Left lung (tissue), 10 donors: ENCODE results near the gene MIGA1. TPM values are rescaled to one million over a fixed set of nuclear protein-coding genes. Genes with fewer than 3 reads are reported as not detected.

ENCODE experiments used
- ATAC-seq: fragments of 200-7000 bp; cut with Tn5 transposase; one replicate; pipeline ENCODE4 v1.9.1; 2020; ENCODE audit warnings: moderate library complexity
- DNase-seq, 4 donors: peaks; one replicate each; pipeline ENCODE4 v3.0.0-alpha.2; 2013 to 2020
- H3K27ac ChIP-seq, 2 donors: fragments of 200-600 bp; sonication (generic) in 1 of 2; one replicate each; pipeline versions ENCODE4 v1.5.0 to v1.8.0; 2020 to 2021
- H3K27me3 ChIP-seq, 2 donors: fragments of 200-600 bp; sonication (generic) in 1 of 2; one replicate each; pipeline versions ENCODE4 v1.5.0 to v1.8.0; 2020 to 2021
- H3K36me3 ChIP-seq, 2 donors: fragments of 200-600 bp; sonication (generic) in 1 of 2; one replicate each; pipeline versions ENCODE4 v1.5.0 to v1.8.0; 2020 to 2021
- H3K4me1 ChIP-seq, 2 donors: fragments of 200-600 bp; one replicate each; pipeline ENCODE4 v1.8.0; 2021
- H3K4me3 ChIP-seq, 2 donors: fragments of 200-600 bp; sonication (generic) in 1 of 2; one replicate each; pipeline versions ENCODE4 v1.5.0 to v1.8.0; 2020 to 2021; ENCODE audit warnings: mild to moderate bottlenecking in 1 of 2
- H3K9me3 ChIP-seq, 2 donors: fragments of 200-600 bp; sonication (generic) in 1 of 2; one replicate each; pipeline versions ENCODE4 v1.5.0 to v1.8.0; 2020 to 2021
- intact Hi-C, 2 donors: fragments of 100-400 bp; cut with DNase I; formaldehyde crosslinking; loops; one replicate each; pipeline versions ENCODE4 v1.11.2 to v1.14.2; 2022
- polyA plus RNA-seq, 6 donors: library from polyadenylated mRNA; unstranded; fragments of 120-200 nt; gene quantifications; one replicate each; pipeline ENCODE4 v1.2.1, GENCODE V29; 2013; ENCODE audit not compliant: insufficient read length in 6 of 6
- total RNA-seq, 2 donors: library from RNA; stranded (reverse); fragmentation: NEBNext Ultra II Directional; extraction: Animal tissue kit (Norgen Biotek cat#: 25700); gene quantifications; one replicate each; pipeline ENCODE4 v1.2.1, GENCODE V29; 2021
- TF ChIP-seq, protein P1 (sequence below), 2 donors: fragments of 200-600 bp; sonication (generic) in 1 of 2; IDR thresholded peaks; one replicate each; pipeline versions ENCODE4 v1.5.0 to v1.8.0; 2021; ENCODE audit warnings: antibody characterized with exemption in 2 of 2
- donor health status: DM: no; HTN: yes; CAD: no.
- donor health status: DM: no; HTN: no; CAD: no.

MIGA1 gene
- total and polyA plus RNA-seq, 8 donors: 15.5 to 20.5 (median 18.6) TPM

DNA sequence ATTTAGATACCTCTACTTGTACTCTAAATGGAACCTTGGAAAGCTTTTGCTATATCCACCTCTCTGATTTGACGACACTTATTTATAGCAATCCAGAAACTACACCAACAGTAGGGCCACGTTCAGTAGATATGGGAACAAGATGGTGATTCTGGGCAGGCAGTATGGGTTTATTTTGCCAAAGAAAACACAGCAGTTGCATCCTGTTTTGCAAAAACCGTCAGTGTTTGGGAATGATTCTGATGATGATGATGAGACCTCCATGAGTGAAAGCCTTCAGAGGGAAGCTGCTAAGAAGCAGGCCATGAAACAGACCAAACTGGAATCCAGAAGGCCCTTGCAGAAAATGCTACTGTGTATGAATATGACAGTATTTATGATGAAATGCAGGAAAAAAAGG, 67.5 kb downstream of the MIGA1 start:
- Histone ChIP-seq H3K9me3 (no peaks in the 10 kb centered on the region), H3K36me3 (peaks cover 0 to 19% of the 10 kb centered on the region in 2 donors), H3K4me1 (no peaks in the 10 kb centered on the region), H3K27me3 (no peaks in the 10 kb centered on the region), H3K27ac (no peak overlapping the region), H3K4me3 (no peak overlapping the region)
- TF ChIP-seq, protein P1, sequence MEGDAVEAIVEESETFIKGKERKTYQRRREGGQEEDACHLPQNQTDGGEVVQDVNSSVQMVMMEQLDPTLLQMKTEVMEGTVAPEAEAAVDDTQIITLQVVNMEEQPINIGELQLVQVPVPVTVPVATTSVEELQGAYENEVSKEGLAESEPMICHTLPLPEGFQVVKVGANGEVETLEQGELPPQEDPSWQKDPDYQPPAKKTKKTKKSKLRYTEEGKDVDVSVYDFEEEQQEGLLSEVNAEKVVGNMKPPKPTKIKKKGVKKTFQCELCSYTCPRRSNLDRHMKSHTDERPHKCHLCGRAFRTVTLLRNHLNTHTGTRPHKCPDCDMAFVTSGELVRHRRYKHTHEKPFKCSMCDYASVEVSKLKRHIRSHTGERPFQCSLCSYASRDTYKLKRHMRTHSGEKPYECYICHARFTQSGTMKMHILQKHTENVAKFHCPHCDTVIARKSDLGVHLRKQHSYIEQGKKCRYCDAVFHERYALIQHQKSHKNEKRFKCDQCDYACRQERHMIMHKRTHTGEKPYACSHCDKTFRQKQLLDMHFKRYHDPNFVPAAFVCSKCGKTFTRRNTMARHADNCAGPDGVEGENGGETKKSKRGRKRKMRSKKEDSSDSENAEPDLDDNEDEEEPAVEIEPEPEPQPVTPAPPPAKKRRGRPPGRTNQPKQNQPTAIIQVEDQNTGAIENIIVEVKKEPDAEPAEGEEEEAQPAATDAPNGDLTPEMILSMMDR (IDR thresholded peaks at IDR 0.05): no peak
- no peak for ATAC-seq
- intact Hi-C loops: no loop called here
- DNase-seq: no peak

DNA sequence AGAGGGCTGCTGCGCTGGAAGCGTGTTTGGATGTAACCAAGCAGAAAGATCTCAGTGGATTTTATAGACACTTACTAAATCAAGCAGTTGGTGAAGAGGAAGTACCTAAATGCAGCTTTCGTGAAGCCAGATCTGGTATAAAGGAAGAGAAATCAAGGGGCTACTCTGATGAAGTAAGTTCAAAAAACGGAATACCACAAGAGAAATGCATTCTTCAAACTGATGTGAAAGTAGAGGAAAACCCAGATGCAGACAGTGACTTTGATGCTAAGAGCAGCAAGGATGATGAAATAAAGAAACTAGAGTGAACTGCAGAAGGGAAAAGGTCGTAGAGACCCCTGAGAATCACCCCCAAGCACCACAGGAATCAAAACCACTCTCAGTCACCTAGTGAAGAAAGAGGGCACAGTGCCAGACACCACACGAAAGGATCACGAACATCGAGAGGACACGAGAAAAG, 68.2 kb downstream of the MIGA1 start:
- Histone ChIP-seq H3K36me3 (peaks cover 0 to 19% of the 10 kb centered on the region in 2 donors), H3K9me3 (no peaks in the 10 kb centered on the region), H3K27me3 (no peaks in the 10 kb centered on the region), H3K4me1 (no peaks in the 10 kb centered on the region), H3K4me3 (no peak overlapping the region), H3K27ac (no peak overlapping the region)
- intact Hi-C loops: no loop called here
- DNase-seq: no peak
- TF ChIP-seq, protein P1 (IDR thresholded peaks at IDR 0.05): no peak
- ATAC-seq: no peak

DNA sequence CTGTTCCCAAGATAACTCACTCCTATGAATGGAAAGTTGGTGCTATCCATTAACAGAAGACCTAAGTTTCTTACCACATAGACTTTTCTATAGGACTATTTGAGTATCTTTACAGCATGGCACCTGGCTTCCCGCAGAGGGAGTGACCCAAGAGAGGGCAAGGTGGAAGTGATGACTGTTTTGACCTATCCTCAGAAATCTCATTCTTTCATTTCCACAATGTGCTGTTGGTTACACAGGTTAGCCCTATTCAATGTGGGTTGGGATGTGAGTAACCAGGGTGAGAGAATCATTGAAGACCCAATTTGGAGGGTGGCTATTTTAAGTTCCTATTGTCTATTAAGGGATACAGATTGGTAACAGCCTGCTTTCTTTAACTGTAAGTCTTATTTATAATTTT, 70.6 kb downstream of the MIGA1 start:
- intact Hi-C loops: no loop called here
- TF ChIP-seq, protein P1 (IDR thresholded peaks at IDR 0.05): no peak
- H3K9me3 ChIP-seq: peaks cover 0 to 6% of the 10 kb centered on the region in 2 donors
- no peak overlapping the region for H3K27ac ChIP-seq
- no peaks in the 10 kb centered on the region for H3K27me3 ChIP-seq
- H3K4me3 ChIP-seq: no peak overlapping the region
- DNase-seq (no peak), ATAC-seq (no peak)
- H3K36me3 ChIP-seq: peaks cover 0 to 9% of the 10 kb centered on the region in 2 donors
- no peaks in the 10 kb centered on the region for H3K4me1 ChIP-seq

DNA sequence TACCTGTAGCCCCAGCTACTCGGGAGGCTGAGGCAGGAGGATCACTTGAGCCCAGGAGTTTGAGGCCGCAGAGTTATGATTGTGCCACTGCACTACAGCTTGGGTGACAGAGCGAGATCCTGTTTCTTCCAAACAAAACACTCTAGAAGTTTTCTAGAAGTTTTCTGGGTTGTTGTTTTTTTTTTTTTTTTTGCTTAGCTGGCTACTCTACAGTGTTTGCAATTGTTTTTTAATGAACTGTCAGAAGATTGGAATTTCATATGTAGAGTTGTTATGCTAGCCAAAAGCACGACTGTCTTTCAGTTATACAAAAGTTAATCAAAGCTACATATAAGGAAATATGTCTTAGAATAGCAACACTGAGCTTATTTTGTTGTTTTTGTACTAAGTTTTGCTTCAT, 78.1 kb downstream of the MIGA1 start:
- TF ChIP-seq, protein P1 (IDR thresholded peaks at IDR 0.05): no peak
- intact Hi-C loops: no loop called here
- ATAC-seq: peak; percentile 15
- Histone ChIP-seq H3K27ac (no peak overlapping the region), H3K36me3 (peaks cover 0 to 21% of the 10 kb centered on the region in 2 donors), H3K27me3 (no peaks in the 10 kb centered on the region), H3K9me3 (peaks cover 0 to 7% of the 10 kb centered on the region in 2 donors), H3K4me1 (no peaks in the 10 kb centered on the region), H3K4me3 (no peak overlapping the region)
- DNase-seq: peak in 2 of 4 donors; percentile 61 to 70

DNA sequence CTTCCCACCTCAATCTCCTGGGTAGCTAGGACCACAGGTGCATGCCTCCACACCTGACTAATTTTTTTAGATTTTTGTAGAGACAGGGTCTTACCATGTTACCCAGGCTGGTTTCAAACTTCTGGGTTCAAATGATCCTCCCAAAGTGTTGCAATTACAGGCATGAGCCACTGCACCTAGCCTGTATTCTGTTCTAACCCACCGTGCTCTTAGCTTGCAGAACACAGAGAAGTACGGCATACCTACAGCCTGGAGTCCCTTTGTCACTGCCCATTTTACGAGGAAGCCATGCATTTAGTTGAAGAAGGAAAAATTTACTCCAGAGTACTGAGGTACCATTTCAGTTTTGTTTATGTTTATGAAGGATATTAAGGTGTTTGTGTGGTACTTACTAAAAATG, 79.3 kb downstream of the MIGA1 start:
- TF ChIP-seq, protein P1 (IDR thresholded peaks at IDR 0.05): no peak
- DNase-seq (no peak), ATAC-seq (no peak)
- no peaks in the 10 kb centered on the region for H3K4me1 ChIP-seq
- peaks cover 0 to 7% of the 10 kb centered on the region in 2 donors for H3K9me3 ChIP-seq
- H3K36me3 ChIP-seq: peaks cover 0 to 26% of the 10 kb centered on the region in 2 donors
- no peaks in the 10 kb centered on the region for H3K27me3 ChIP-seq
- H3K4me3 ChIP-seq: no peak overlapping the region
- intact Hi-C loops: no loop called here
- H3K27ac ChIP-seq: no peak overlapping the region
